ENCODE results near the gene LGALS1.
A peak's percentile ranks its signal among the peaks of the same experiment; 100 is the strongest.
"Not testable (repeated sequence)": the region's sequence is repeated elsewhere in the genome, so short reads cannot be mapped to it uniquely, and the experiment has no call there.

The LGALS1 gene

DNA sequence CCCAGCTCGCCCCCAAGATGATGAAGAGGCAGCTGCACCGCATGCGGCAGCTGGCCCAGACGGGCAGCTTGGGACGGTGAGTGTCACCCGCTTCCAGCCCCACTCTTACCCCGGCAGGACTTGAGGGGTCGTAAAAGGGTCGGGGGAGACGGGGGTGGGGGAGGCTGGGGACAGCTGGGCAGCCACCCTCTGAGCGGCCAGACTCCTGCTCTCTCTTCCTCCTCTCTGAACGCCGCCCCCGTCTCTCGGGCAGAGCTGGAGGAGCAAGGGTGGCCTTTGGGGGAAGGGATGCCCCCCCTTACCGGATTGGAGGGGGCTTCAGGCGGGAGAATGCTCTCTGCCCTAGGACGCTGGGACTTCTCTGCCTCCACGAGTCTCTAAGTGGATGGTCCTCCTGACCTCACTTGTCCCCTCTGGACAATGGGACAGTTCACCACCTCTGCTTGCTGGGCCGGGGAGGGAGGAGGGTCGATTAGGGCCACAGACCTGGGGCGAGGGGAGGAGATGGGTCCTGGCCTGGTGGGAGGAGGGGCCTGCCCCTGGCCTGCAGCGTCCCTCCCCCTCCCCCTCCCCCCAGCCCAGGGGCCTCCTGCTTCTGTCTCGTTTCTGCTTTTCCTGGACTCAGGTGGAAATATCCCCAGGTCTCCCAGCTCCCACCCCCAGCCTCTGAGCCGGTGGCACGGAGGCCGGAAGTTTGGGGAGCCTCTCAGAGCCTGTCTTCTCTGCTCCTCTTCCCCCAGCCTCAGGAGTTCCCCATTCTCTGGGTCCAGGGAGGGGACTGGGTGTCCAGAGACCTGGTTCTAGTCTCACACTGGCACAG is 35.5 kb upstream of the LGALS1 start:
- Histone ChIP-seq H3K9me3 (ENCODE audit: control insufficient read depth, low read length) (no peaks in the 10 kb centered on the region), H3K4me1 (ENCODE audit: control insufficient read depth, insufficient read depth, low read length, poor library complexity, severe bottlenecking) (peaks cover 38% of the 10 kb centered on the region), H3K36me3 (ENCODE audit: control insufficient read depth, insufficient read depth, low read length) (peaks cover 33% of the 10 kb centered on the region), H3K27ac (ENCODE audit: low read depth, low read length, severe bottlenecking) (no peak overlapping the region), H3K4me3 (ENCODE audit: extremely low read depth, insufficient read depth, low read length, poor library complexity, severe bottlenecking) (peak overlapping the region; percentile 77)
- WGBS, 2 experiments (ENCODE audit: insufficient coverage in 2 of 2), result 5 to 11% methylated on average over 8 to 14 of the region's 27 CpGs

DNA sequence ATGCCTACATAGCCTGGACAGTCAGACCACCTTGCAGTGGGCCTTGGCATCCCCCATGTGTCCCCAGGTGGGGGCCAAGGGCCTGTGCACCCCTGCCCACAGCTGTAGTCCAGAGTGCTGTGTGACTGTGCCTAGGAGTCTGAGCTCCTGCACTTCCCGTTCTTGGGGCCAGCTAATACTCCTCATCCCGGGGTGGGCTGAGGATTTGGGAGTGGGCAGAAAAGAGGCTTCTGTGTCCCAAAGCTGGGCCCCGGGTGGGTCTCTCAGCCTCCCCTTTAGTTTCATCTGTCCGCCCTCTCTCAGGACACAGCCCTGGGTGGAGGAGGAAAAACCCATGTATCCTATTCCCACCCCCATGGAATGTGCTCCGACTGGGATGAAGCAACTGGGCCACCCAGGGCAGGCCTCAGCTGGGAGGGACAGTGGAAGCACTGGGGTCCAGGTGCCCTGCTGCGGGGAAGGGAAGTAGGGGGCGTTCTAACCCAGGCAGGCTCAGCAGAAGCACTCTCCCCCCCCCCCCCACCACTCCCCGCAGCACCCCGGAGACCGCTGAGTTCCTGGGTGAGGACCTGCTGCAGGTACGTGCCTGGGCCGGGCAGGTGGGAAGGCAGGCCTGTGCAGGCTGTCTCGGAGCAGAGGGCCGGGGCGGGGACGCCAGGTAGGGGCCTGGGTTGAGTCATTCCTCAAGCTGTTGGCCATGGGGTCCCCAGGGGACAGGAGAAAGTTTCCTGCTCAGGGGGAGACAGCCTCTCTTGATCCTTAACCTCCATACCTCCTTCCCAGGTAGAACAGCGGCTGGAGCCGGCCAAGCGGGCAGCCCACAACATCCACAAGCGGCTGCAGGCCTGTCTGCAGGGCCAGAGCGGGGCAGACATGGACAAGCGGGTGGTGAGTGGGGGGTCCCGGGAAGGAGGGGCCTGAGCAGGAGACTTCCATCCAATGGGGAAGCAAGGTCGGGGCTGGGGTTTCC is 34.6 kb upstream of the LGALS1 start:
- H3K4me1 ChIP-seq (ENCODE audit: control insufficient read depth, insufficient read depth, low read length, poor library complexity, severe bottlenecking), result peaks cover 31% of the 10 kb centered on the region

DNA sequence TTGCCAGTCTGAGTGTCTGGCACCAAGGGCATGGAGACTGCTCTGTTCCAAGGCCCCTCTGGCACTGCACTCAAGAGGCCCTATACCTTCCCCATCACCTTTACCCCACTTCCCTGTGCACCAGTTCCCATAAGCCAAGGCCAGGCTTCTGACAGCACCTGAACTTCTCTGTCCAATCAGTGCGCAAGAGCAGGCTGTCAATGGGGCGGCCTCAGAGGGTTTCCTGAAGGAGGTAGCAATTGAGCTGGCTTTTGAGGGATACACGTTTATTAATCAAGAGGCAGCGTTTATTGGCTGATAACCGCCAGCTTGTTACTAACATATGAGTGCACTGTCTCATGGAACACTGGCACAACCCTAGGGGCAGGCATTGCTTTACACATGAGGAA is 33.9 kb upstream of the LGALS1 start:
- Histone ChIP-seq H3K9me3 (ENCODE audit: control insufficient read depth, low read length) (no peaks in the 10 kb centered on the region), H3K4me1 (ENCODE audit: control insufficient read depth, insufficient read depth, low read length, poor library complexity, severe bottlenecking) (peaks cover 24% of the 10 kb centered on the region), H3K36me3 (ENCODE audit: control insufficient read depth, insufficient read depth, low read length) (peaks cover 49% of the 10 kb centered on the region), H3K27ac (ENCODE audit: low read depth, low read length, severe bottlenecking) (no peak overlapping the region), H3K4me3 (ENCODE audit: extremely low read depth, insufficient read depth, low read length, poor library complexity, severe bottlenecking) (no peak overlapping the region)
- WGBS, 2 experiments (ENCODE audit: insufficient coverage in 2 of 2), result 96 to 97% methylated on average over 5 of the region's 5 CpGs

More for the DNA sequence above, 34.6 kb upstream of the LGALS1 start:
- no peak overlapping the region for H3K27ac ChIP-seq (ENCODE audit: low read depth, low read length, severe bottlenecking)
- H3K9me3 ChIP-seq (ENCODE audit: control insufficient read depth, low read length), result no peaks in the 10 kb centered on the region
- H3K4me3 ChIP-seq (ENCODE audit: extremely low read depth, insufficient read depth, low read length, poor library complexity, severe bottlenecking), result peak overlapping the region; percentile 77
- peaks cover 42% of the 10 kb centered on the region for H3K36me3 ChIP-seq (ENCODE audit: control insufficient read depth, insufficient read depth, low read length)
- 87 to 93% methylated on average over 12 to 13 of the region's 24 CpGs for WGBS, 2 experiments (ENCODE audit: insufficient coverage in 2 of 2)

DNA sequence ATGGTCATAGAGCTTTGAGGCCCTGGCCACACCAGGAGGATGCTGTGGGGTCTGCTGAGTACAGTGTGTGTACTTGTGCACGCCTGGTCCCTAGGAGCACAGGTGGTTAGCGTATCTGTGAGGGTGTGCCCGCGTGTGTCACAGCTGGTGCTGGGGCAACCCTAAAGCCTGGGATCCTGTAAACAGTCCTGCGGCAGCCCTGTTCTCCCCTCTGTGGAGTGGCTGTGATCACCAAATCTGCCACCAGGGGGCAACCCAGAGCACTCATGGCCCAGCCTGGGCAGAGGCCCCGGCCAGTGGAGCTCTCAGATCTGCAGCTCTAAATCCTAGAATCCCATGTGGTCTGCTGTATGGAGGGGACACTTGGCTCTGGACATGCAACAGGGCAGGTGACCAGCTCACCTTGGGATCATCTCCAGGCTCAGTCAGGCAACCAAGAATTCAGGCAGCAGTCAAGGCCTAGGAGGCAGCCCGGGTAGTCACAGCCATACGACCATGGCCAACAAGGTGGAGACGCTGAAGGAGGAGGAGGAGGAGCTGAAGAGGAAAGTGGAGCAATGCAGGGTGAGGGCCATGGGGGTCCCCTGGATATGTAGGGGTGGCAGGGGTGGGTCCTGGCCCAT is 32.1 kb upstream of the LGALS1 start:
- WGBS, 2 experiments (ENCODE audit: insufficient coverage in 2 of 2), result 65 to 68% methylated on average over 8 of the region's 9 CpGs
- Histone ChIP-seq H3K4me1 (ENCODE audit: control insufficient read depth, insufficient read depth, low read length, poor library complexity, severe bottlenecking) (peaks cover 15% of the 10 kb centered on the region), H3K9me3 (ENCODE audit: control insufficient read depth, low read length) (no peaks in the 10 kb centered on the region), H3K36me3 (ENCODE audit: control insufficient read depth, insufficient read depth, low read length) (peaks cover 66% of the 10 kb centered on the region), H3K27ac (ENCODE audit: low read depth, low read length, severe bottlenecking) (no peak overlapping the region), H3K4me3 (ENCODE audit: extremely low read depth, insufficient read depth, low read length, poor library complexity, severe bottlenecking) (no peak overlapping the region)

DNA sequence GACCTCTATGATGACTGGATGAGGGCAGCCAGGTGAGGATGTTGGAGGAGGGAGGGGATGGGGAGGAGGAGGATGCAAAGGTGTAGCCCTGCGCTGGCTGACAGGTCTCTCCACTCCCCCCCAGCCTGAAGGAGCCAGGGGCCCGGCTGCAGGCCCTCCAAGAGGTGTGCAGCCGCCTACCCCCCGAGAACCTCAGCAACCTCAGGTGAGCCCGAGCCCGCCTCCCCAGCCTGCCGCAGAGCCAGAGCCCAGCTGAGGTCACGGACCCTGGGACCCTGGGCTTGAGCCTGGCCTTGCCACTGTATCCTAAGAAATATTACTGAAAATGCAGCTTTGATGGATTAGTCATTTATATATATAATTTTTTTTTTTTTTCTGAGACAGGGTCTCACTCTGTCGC is 28.1 kb upstream of the LGALS1 start:
- H3K4me3 ChIP-seq (ENCODE audit: extremely low read depth, insufficient read depth, low read length, poor library complexity, severe bottlenecking), result no peak overlapping the region

DNA sequence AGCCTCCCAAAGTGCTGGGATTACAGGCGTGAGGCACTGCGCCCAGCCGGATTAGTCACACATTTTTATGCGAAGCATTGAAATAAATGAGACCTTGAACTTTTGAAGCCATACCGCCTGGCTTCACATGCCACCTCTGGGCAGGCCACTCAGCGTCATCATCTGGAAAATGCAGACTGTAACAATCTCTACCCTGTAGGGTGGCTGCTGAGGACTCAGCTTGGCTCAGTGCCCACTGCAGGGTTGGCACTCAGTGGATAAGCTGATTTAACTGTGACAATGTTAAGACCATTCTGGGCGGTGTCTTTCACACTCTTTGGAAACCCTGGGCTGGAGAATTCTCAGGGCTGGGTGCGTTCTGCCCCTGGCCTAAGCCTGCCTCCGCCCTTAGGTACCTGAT is 27.5 kb upstream of the LGALS1 start:
- Histone ChIP-seq H3K4me3 (ENCODE audit: extremely low read depth, insufficient read depth, low read length, poor library complexity, severe bottlenecking) (no peak overlapping the region), H3K9me3 (ENCODE audit: control insufficient read depth, low read length) (no peaks in the 10 kb centered on the region), H3K27ac (ENCODE audit: low read depth, low read length, severe bottlenecking) (no peak overlapping the region), H3K4me1 (ENCODE audit: control insufficient read depth, insufficient read depth, low read length, poor library complexity, severe bottlenecking) (no peaks in the 10 kb centered on the region), H3K36me3 (ENCODE audit: control insufficient read depth, insufficient read depth, low read length) (peaks cover 93% of the 10 kb centered on the region)
- WGBS, 2 experiments (ENCODE audit: insufficient coverage in 2 of 2), result 97 to 99% methylated on average over 9 of the region's 9 CpGs

More for the DNA sequence above, 28.1 kb upstream of the LGALS1 start:
- Histone ChIP-seq H3K4me1 (ENCODE audit: control insufficient read depth, insufficient read depth, low read length, poor library complexity, severe bottlenecking) (no peaks in the 10 kb centered on the region), H3K9me3 (ENCODE audit: control insufficient read depth, low read length) (no peaks in the 10 kb centered on the region), H3K27ac (ENCODE audit: low read depth, low read length, severe bottlenecking) (no peak overlapping the region), H3K36me3 (ENCODE audit: control insufficient read depth, insufficient read depth, low read length) (peaks cover 95% of the 10 kb centered on the region)
- WGBS, 2 experiments (ENCODE audit: insufficient coverage in 2 of 2), result 100% methylated on average over 6 of the region's 9 CpGs

DNA sequence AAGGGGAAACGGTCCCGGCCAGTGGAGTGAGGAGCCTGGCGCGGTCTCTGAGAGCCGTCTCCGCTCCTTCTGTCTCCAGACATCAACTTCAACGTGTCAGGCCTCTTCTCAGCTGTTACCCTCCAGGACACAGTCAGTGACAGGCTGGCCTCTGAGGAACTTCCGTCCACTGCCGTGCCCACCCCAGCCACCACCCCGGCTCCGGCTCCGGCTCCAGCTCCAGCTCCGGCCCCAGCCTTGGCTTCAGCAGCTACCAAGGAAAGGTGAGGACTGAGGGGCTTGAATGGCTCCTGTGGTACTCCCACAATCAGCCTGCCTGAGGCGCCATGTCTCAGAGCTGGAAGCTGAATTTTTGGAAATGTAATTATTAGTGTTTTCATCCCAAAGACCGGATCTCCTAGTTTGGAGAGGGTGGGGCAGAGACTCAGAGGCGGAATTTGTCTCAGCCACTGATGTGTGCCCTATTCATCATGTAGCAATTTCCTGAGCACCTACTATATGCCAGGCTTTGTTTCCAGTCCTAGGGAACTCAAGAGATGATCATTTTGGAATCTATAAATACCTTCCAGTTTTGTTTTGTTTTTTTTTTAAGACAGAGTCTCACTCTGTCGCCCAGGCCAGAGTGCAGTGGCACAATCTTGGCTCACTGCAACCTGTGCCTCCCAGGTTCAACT is 24.8 kb upstream of the LGALS1 start:
- 95 to 96% methylated on average over 14 to 16 of the region's 17 CpGs for WGBS, 2 experiments (ENCODE audit: insufficient coverage in 2 of 2)
- no peaks in the 10 kb centered on the region for H3K4me1 ChIP-seq (ENCODE audit: control insufficient read depth, insufficient read depth, low read length, poor library complexity, severe bottlenecking)
- no peak overlapping the region for H3K4me3 ChIP-seq (ENCODE audit: extremely low read depth, insufficient read depth, low read length, poor library complexity, severe bottlenecking)
- H3K9me3 ChIP-seq (ENCODE audit: control insufficient read depth, low read length), result no peaks in the 10 kb centered on the region
- no peak overlapping the region for H3K27ac ChIP-seq (ENCODE audit: low read depth, low read length, severe bottlenecking)
- peaks cover 80% of the 10 kb centered on the region for H3K36me3 ChIP-seq (ENCODE audit: control insufficient read depth, insufficient read depth, low read length)

DNA sequence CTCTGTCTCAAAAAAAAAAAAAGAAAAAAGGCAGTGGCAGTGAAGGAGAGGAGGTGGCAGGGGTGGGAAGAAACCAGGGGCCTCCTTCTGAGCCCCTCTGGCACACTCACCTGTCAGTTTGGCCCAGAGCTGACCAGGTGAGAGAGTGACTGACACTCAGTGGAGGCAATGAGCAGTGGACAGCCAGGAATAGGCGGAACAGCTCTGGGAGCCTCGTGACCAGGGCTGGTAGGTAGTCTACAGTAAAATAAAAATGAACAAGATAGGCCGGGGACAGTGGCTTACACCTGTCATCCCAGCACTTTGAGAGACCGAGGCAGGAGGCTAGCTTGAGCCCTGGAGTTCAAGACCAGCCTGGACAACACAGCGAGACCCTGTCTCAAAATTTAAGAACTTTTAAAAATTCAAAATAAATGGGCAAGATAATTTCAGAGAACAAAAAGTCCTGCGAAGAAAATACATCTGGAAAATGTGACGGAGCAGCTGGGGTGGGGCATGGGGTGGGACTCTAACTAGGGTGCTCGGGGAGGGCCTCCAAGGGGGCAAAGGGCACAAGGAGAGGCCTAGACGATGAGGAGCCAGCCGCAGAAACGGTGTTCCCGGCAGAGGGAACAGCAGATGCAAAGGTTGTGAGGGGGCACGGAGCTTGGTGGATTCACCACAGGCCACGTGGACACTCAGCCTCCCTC is 20.7 kb upstream of the LGALS1 start:
- Histone ChIP-seq H3K9me3 (ENCODE audit: control insufficient read depth, low read length) (no peaks in the 10 kb centered on the region), H3K36me3 (ENCODE audit: control insufficient read depth, insufficient read depth, low read length) (peaks cover 43% of the 10 kb centered on the region), H3K4me3 (ENCODE audit: extremely low read depth, insufficient read depth, low read length, poor library complexity, severe bottlenecking) (no peak overlapping the region), H3K27ac (ENCODE audit: low read depth, low read length, severe bottlenecking) (no peak overlapping the region), H3K4me1 (ENCODE audit: control insufficient read depth, insufficient read depth, low read length, poor library complexity, severe bottlenecking) (no peaks in the 10 kb centered on the region)
- 91 to 95% methylated on average over 8 to 13 of the region's 14 CpGs for WGBS, 2 experiments (ENCODE audit: insufficient coverage in 2 of 2)

DNA sequence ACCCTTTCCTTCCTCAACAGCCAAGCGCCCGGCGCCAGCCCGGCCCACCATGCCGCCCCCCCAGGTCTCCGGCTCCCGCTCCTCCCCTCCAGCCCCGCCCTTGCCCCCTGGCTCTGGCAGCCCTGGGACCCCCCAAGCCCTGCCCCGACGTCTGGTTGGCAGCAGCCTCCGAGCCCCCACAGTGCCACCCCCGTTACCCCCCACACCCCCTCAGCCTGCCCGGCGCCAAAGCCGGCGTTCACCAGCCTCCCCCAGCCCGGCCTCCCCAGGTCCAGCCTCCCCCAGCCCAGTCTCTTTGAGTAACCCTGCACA is 20.2 kb upstream of the LGALS1 start:
- WGBS, 2 experiments (ENCODE audit: insufficient coverage in 2 of 2), result 100% methylated on average over 1 to 5 of the region's 17 CpGs

DNA sequence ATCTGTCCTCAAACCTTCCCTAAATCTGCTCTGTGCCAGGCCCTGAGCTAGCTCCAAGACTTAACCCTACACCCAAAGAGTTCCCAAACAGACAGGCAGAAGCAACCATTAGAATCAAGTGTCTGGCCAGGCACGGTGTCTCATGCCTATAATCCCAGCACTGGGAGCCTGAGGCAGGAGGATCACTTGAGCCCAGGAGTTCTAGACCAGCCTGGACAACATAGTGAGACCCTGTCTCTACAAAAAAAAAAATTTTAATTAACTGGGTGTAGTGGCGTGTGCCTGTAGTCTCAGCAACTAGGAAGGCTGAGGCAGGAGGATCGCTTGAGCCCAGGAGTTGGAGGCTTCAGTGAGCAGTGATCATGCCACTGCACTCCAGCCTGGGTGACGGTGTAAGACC is 18.9 kb upstream of the LGALS1 start:
- Histone ChIP-seq H3K36me3 (ENCODE audit: control insufficient read depth, insufficient read depth, low read length) (peaks cover 24% of the 10 kb centered on the region), H3K4me1 (ENCODE audit: control insufficient read depth, insufficient read depth, low read length, poor library complexity, severe bottlenecking) (peaks cover 12% of the 10 kb centered on the region)
- not testable (repeated sequence) for H3K27ac ChIP-seq (ENCODE audit: low read depth, low read length, severe bottlenecking); H3K9me3 ChIP-seq (ENCODE audit: control insufficient read depth, low read length); H3K4me3 ChIP-seq (ENCODE audit: extremely low read depth, insufficient read depth, low read length, poor library complexity, severe bottlenecking)
- WGBS, 2 experiments (ENCODE audit: insufficient coverage in 2 of 2), result 95% methylated on average over 4 of the region's 4 CpGs

More for the DNA sequence above, 20.2 kb upstream of the LGALS1 start:
- Histone ChIP-seq H3K9me3 (ENCODE audit: control insufficient read depth, low read length) (no peaks in the 10 kb centered on the region), H3K4me1 (ENCODE audit: control insufficient read depth, insufficient read depth, low read length, poor library complexity, severe bottlenecking) (no peaks in the 10 kb centered on the region), H3K27ac (ENCODE audit: low read depth, low read length, severe bottlenecking) (no peak overlapping the region), H3K4me3 (ENCODE audit: extremely low read depth, insufficient read depth, low read length, poor library complexity, severe bottlenecking) (no peak overlapping the region), H3K36me3 (ENCODE audit: control insufficient read depth, insufficient read depth, low read length) (peaks cover 38% of the 10 kb centered on the region)
